GM06990 (cell line): ENCODE data around the gene BRPF1.

Experiments
- DNase-seq: peaks from one replicate; pipeline ENCODE4 v3.0.0-alpha.2; 2011; ENCODE audit not compliant: insufficient read length; ENCODE audit errors: extremely low read depth
- H3K27me3 ChIP-seq: replicated peaks from 2 replicates; pipeline ENCODE4 v1.6.0; 2011; ENCODE audit warnings: low read length; ENCODE audit not compliant: control insufficient read depth, insufficient read depth
- H3K36me3 ChIP-seq: 2 replicates; pipeline ENCODE4 v1.5.1; 2011; ENCODE audit warnings: low read length; ENCODE audit not compliant: control insufficient read depth, insufficient read depth
- H3K4me3 ChIP-seq: replicated peaks from 2 replicates; pipeline ENCODE4 v1.5.1; 2011; ENCODE audit warnings: low read depth, mild to moderate bottlenecking, control low read depth, low read length
- TF ChIP-seq, protein P1 (sequence below): IDR thresholded peaks from 2 replicates; pipeline ENCODE4 v1.5.1; 2011; ENCODE audit warnings: low read length, control low read depth, mild to moderate bottlenecking, inconsistent platforms; ENCODE audit not compliant: insufficient read depth, poor library complexity, severe bottlenecking

Gene BRPF1

DNA sequence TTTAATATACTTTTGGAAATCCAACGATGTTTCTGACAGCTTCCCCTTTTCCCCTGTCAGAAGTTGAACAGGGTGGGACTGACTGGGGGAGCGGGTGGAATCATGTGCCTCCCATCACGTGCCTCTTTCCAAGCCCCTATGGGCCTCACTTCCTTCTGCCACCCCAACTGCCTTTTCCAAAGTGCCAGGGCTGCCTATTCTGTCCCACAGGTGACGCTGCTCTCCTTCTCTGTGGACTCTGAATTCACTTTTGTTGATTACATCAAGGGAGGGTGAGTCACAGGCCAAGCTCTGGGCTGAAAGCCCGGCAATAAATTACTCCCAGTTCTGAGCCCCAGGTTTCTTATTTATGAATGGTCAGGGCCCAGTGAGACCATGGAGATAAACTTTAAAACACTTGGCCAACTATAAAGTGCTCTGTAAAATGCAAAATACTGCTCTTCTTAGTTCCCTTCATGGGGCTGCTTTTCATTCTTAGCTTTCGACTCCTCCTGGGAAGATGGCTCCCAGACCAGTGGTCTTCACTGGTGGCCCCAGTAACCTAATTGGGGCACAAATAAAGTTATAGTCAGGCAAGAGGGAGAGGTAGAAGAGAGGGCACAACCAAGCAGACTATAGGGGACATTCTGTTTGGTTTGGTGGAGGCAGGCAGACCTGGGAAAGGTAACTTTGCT, 15.6 kb upstream of the BRPF1 start:
- Histone ChIP-seq H3K36me3 (no peaks in the 10 kb centered on the region), H3K4me3 (no peak overlapping the region), H3K27me3 (no peaks in the 10 kb centered on the region; the same call in none of the 2 replicates)
- TF ChIP-seq, protein P1, sequence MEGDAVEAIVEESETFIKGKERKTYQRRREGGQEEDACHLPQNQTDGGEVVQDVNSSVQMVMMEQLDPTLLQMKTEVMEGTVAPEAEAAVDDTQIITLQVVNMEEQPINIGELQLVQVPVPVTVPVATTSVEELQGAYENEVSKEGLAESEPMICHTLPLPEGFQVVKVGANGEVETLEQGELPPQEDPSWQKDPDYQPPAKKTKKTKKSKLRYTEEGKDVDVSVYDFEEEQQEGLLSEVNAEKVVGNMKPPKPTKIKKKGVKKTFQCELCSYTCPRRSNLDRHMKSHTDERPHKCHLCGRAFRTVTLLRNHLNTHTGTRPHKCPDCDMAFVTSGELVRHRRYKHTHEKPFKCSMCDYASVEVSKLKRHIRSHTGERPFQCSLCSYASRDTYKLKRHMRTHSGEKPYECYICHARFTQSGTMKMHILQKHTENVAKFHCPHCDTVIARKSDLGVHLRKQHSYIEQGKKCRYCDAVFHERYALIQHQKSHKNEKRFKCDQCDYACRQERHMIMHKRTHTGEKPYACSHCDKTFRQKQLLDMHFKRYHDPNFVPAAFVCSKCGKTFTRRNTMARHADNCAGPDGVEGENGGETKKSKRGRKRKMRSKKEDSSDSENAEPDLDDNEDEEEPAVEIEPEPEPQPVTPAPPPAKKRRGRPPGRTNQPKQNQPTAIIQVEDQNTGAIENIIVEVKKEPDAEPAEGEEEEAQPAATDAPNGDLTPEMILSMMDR = peak; percentile 26
- no peak for DNase-seq

DNA sequence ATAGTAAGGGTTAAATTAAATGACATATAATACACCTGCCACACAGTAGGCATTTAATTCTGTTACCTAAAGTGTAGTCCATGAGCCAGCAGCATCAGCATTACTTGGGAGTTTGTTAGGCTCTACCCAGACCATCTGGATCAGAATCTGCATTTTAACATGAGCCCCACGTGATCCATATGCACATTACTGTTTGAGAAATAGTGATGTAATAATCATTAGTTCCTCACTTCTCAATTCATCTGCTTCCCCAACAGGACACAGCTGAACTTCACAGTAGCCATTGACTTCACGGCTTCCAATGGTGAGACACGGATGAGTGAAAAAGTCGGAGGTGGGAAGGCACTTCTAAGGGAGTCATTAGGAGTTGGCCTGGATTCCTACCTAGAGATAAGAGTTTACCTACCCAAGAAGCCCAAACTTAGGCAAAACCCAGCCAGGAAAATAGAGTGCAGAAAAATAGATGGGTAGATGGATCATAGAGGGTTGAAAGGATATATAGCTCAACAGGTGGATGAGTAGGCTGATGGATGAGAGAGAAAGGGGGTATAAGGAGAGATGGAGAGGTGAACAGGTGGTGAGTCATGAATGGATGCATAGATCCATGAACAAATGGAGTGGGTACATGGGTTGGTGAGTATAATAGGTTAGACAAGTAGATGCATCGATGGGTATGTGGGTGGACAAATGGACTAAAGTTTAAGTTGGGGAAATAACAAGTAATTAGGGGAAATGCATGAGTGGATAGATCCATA, 14.6 kb upstream of the BRPF1 start:
- no peak for DNase-seq
- Histone ChIP-seq H3K27me3 (no peaks in the 10 kb centered on the region; the same call in none of the 2 replicates), H3K4me3 (no peak overlapping the region), H3K36me3 (no peaks in the 10 kb centered on the region)
- TF ChIP-seq, protein P1 = no peak

DNA sequence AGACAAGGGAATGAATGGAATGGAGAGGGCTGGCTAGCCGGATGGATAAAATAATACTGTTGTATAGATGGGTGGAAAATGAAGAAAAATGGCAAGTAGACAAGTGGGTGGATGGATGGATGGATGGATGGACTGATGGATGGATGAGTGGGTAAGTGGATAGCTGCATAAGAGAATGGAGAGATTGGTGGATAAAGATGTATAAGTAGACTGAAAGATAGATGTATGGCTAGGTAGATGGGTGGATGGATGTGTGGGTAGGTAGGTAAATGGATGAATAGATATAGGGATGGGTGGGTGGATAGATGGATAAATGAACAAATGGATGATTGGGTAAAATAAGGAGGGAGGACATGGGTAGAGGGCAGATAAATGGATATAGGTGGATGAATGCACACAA, 14.0 kb upstream of the BRPF1 start:
- H3K36me3 ChIP-seq = no peaks in the 10 kb centered on the region
- TF ChIP-seq, protein P1 = no peak
- no peaks in the 10 kb centered on the region; the same call in none of the 2 replicates for H3K27me3 ChIP-seq
- no peak for DNase-seq
- H3K4me3 ChIP-seq = no peak overlapping the region

DNA sequence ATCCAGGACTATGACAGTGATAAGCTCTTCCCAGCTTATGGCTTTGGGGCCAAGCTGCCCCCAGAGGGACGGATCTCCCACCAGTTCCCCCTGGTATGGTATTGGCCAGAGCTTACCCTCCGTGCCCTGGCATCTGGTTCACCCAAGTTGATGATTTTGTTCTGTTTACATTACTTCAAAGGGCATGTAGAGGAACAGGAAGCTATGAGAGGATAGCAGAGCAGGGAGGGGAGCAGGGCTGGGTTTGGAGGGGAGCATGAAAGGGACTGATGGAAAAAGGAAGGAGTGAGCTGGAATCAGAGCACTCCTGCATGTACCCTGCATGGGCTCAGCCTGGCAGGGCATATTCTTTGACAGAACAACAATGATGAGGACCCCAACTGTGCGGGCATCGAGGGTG, 13.4 kb upstream of the BRPF1 start:
- no peak for DNase-seq
- Histone ChIP-seq H3K36me3 (no peaks in the 10 kb centered on the region), H3K27me3 (no peaks in the 10 kb centered on the region; the same call in none of the 2 replicates), H3K4me3 (no peak overlapping the region)
- TF ChIP-seq, protein P1 = no peak

DNA sequence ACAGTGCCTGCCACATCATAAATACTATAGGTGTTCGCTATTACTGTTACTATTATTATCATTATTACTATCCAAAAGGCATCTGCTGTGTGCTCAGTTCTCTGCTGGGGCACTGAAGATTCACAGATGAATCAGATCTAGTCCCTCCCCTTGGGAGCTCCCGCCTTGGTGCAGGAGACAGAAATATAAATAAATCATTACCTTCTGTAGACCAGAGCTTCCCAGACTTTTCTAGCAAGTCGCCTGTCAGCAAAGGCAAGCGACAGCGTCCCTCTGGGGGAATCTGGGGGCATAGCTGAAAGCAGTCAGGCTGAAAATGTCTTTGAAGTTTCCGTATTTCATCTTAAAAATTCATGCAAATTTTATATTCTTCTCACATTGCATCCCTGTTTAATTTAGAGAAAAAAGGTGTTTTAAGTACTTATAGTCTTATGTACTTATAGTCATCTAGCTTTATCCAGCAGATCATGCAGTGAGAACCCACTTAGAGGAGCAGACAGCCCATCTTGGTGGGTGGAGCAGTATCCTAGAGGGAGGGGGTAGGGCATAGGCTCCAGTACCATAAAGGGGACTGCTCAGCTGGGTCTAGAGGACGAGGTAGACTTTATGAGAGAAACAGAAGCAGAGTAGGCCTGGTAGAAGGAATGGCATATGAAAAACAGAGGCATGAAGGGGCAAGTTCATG, 10.4 kb upstream of the BRPF1 start:
- TF ChIP-seq, protein P1 = no peak

More for the DNA sequence above, 10.4 kb upstream of the BRPF1 start:
- no peaks in the 10 kb centered on the region for H3K36me3 ChIP-seq
- DNase-seq = no peak
- no peak overlapping the region for H3K4me3 ChIP-seq
- no peaks in the 10 kb centered on the region; the same call in none of the 2 replicates for H3K27me3 ChIP-seq
